G401 (cell line): ENCODE results near the gene NAV2. TPM values are rescaled to one million over a fixed set of nuclear protein-coding genes. Genes with fewer than 3 reads are reported as not detected.
"Not testable (repeated sequence)": the region's sequence is repeated elsewhere in the genome, so short reads cannot be mapped to it uniquely, and the experiment has no call there.

Source experiments
- DNase-seq: peaks from one replicate; pipeline ENCODE4 v3.0.0-alpha.2; 2015; ENCODE audit warnings: low spot score
- in situ Hi-C: cut with HindIII; loops from 2 replicates; pipeline ENCODE4 v1.10.0; 2016; ENCODE audit warnings: low sequenced_read_pairs, mixed read lengths
- total RNA-seq: library from RNA; depleted of rRNA; stranded (reverse); fragments of >200 nt; shearing (Covaris generic); gene quantifications from 2 replicates; pipeline ENCODE4 v1.2.3, GENCODE V29; 2014

The NAV2 gene
- total RNA-seq, 1 experiment from 2014 or later: 4.2 TPM

DNA sequence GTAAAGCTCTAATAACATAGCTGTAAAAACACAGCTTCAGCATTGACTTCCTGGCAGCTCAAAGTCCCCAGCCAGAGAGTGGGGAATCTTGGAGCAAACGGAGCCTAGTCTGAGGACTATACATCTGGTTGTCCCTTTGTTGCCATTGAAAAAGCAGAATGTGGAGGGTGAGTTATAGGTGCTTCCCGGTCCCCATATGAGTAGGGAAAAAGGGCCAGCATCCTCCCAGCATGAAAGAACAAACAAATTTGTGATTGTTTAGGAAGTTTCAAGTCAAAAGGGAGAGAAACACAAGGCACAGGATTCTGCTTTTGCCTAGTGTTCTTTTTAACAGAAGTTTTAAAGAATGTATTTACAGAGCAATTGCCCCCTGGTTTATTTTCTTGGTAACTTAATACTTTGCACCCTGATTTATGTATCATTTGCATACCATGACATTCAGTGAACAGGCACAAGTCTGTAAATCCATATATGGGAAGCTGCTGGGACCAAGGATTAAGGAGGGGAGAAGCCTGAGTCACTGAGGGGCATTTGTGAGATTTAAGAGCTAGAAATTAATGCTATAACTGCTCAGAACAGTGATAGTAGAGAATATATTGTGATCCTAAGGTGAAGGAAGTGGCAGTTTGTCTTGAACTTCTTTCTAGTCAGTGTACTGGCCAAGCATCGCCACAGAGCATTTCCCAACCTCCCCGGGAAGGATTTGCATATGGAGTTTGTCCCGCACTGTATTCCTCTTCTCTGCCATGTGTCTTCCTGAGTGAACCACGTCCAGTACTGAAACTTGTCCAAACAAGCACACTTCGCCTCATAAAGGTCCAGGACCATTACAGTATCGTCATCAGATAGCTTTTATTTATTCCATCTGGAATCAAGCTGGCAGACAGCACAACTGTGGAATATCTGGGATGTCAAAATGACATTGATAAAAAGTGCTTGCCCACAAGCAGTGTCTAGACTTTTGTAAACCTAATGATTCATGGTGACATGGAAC is 344.6 kb downstream of the NAV2 start:
- in situ Hi-C loops: no loop called here
- DNase-seq: no peak

DNA sequence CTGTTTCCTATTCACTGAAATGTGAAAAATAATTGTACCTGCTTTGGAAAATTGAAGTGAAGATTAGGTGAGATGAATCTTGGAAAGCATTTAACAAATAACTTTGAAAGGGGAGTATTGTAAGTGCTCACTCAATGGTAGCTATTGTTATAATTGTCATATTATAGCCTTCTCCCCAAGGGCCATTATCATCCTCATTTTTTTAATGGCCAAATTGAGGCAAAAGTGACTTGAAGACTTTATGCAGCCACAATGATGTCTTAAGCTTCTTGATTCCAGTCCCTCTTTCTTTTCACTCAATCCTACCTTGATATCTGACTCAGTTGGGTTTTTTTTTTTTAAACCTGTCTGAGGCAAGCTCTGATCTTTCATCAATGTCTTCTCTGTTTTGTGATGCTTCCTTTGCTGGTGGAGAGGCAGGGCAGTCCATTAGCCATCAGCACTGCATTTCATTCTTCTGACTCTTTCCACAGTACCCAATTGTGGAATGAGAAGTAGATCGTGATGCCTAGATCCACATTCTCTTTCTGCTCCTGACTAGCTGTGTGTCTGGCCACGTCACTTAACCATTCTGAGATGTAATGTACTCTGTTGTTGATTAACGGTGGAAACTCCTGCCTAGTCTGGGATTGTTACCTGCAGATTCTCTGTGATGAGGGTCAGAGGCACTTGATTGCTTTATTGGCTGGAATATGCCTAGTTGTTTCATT is 346.3 kb downstream of the NAV2 start:
- no peak for DNase-seq
- in situ Hi-C loops: no loop called here

DNA sequence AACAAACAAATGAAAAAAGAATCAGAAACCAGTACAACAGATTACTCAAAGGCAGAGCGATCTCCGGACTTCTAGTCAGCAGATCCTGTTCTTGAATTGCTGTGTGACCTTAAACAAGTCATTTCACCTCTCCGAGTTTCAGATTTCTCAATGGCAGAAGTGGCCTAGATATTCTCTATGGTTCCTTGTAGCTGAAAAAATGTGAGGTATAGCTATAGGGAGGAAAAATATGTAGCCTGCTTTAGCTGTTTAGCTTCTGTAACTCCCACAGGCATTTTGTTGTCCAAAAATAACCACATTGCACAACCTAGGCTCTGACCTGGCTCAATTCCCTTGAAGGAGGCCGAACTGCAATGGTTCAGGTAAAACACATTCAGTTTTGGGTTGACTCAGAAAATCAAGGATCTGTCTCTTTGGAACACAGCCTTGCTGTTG is 347.0 kb downstream of the NAV2 start:
- no peak for DNase-seq
- in situ Hi-C loops: no loop called here

DNA sequence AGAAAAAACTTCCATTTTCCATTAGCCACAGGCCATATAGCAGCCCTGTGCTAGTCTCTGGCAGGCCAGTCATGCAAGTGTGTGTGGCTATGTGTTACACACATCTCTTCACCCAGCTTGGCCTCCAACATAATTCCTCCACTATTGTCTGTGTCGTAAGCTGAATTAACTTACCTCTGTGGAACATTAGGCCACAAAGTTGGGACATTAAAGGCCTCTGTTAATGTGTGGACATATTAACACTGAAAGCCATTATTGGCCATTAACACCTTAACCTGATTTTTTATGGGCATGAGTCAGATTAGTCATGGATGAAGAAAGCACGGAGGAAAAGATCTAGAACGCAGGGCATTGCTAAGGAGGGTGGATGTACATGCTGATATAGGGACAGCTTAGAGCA is 347.5 kb downstream of the NAV2 start:
- in situ Hi-C loops: no loop called here
- DNase-seq: no peak

DNA sequence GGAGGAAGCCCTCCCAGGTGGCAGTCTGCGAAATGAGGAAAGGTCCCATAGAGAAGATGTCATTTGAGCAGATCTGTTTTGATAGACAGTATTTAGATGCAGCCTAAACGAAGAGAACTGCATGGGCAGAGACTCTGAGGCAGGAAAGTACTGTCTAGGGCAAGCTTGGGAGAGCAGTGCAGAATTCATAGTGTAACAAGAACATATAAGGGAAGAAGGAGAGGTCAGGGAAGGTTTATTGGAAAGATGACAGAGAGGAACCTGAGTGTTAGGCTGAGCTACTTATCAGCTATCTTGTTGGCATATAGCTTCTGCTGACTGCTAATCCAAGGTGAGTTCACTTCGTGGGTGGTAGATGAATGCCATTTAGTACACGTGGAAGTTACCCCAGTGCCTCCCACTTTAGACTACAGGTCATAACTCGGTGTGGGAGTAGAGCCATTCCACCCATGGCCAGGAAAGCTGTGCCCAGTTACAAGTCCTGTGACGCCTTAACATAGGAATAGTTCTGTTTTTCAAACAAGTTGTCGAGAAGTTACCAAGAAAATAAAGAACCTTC is 348.1 kb downstream of the NAV2 start:
- in situ Hi-C loops: no loop called here
- no peak for DNase-seq

DNA sequence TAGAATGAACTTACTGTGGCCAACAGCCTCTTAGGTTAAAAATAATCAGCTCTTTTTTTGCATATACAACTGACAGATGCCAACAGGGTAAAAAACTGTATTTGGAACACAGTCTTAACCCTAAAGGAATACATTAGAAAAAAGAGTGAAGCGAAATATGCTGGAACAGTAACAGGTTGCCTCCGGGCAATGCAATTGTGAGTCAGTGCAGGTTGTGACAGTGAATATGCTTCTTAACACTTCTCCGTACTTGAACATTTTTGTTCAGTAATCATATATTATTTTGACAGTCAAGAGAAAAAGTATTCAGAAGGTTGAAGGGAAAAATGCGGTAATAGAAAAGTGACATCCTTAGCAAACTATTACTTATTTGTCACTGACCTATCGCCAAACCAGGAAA is 349.1 kb downstream of the NAV2 start:
- in situ Hi-C loops: no loop called here
- no peak for DNase-seq

DNA sequence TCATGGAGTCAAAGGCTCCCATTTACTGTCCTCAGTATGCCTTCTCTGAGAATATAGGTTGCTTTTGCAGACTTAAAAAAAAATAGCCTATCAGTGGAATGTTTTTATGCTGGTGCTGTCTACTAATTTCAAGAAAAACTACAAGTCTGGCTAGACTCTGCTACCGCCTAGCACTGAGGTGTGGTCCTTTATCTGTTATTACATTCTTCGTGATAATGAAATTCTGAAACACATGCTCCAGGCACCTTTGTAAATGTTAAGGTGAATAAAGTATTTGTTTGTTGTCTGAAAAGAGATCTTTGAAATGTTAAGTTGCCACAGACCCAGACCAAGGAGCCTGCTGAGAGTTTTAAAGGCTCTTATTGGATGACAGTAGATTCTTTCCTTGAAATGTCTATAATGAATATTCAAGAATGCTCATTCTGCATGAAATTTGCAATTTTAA is 352.3 kb downstream of the NAV2 start:
- in situ Hi-C loops: no loop called here
- DNase-seq: no peak

DNA sequence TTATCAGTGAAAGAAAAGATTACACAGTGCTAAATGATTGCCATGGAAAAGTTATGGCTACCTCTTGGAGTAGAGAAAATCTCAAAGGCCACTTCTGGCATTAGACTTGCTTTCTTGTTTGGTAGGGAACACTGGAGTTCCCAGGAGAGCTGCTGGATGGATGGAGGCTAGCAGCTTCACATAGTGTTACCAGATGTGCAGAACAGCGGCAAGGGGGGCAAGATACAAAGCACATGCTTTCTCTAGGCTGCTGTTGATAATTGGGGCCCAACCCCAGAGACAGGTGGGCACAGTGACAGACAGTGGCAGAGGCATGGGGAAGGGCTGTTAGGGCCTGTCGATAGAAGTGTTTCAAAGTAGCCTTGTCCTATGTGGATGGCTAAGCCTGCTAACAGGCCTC is 352.8 kb downstream of the NAV2 start:
- DNase-seq: no peak
- in situ Hi-C loops: no loop called here

DNA sequence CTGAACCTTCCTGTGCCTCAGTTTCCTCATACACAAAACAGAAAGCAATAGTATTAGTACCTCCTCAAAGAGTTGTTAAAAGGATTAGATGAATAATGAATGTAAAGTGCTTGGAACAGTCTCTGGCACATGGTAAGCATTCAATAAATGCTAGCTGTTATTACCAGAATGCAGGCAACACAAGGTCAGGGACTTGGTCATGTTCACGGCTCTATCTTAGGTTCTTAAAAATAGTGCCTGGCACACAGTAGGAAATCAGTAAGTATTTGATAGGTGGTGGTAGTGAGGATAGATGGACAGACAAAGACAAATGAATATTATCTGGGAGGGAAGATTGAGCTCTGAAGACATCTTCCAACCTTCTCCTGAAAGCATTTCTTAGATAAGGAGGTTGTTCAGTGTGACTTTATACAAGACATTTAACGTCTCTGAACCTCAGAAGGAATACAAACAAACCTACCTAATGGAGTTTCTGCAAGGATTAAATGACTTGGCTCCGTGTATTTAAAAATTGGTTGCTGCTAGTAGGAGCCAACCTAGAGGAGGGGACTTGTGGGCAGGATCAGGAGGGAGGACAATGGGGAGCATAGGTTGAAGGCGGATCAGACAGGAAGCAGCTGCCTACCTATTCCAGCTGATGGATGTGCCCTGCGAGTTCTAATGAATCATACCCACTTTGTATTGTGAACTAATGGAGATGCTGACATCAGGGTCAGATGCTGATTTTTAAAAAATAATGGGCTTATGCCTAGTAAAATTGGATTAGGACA is 353.6 kb downstream of the NAV2 start:
- in situ Hi-C loops: no loop called here
- no peak for DNase-seq

DNA sequence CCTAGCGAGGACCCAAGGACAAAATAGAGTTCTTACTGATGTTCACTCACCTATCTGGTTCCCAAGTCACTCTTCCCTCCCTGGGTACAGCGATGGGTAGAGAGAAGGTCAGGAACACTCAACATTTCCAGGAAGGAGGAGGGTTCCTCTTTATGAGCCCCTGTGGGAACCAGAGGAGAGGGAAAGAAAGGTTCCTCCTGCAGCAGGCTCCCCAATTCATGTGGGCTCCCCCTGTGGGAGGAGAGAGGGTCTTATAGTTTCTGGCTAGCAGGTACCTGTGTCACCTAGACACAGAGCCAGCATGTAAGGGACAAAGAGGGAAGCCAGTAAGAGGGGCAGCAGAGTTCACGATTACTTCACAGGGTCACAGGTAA is 354.1 kb downstream of the NAV2 start:
- no peak for DNase-seq
- in situ Hi-C loops: no loop called here

DNA sequence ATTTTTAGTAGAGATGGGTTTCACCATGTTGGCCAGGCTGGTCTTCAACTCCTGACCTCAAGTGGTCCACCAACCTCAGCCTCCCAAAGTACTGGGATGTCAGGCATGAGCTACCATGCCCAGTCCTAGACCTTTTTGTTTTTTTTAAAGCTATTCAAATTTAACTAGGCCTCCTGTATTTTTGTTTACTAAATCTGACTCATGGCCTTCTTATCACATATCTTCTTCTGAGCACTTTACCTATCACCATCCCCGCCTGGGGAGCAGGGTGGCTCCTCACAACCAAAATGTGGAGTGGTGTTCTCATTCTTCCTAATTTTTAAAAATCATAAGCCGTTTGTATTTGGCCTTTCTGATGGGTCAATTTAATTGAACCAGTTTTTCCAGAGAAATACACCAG is 355.0 kb downstream of the NAV2 start:
- in situ Hi-C loops: no loop called here
- DNase-seq: no peak

DNA sequence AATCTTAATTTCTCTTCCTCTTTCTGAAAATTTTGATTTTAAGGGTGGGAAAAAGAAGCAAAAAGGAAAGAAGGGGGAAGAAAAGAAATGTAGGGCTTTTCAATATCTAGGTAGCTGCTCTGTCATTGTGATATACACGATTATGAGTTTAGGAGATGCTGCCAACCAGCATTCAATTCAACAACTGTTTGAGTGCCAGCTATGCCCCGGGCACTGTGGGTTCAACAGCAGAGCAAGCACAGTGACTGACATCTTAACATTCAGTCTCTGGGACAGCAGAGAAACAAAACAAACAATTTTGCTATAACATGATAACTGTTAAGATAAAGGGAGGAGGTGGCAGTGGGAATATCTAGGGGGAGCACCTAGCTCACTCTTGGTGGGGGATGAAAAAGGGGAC is 356.1 kb downstream of the NAV2 start:
- no peak for DNase-seq
- in situ Hi-C loops: no loop called here

DNA sequence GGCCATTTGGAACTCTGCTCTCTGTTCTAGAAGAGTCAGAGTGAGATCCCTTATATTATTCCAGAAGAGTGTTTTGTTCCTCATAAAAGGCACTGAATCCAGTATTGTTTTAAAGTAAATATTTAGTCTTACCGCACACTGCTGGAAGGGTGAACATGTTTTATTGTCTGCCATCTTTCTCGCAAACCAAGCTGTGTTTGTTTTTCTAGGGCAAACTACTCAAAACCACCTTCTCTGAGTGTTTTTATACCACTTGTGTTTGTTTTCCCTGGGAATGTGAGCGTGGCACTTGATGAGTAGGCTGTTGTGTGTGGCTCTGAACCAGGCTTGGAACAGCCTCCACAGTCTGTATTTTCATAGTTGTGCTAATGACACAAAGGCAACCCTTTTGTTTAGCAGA is 357.8 kb downstream of the NAV2 start:
- in situ Hi-C loops: no loop called here
- DNase-seq: no peak

DNA sequence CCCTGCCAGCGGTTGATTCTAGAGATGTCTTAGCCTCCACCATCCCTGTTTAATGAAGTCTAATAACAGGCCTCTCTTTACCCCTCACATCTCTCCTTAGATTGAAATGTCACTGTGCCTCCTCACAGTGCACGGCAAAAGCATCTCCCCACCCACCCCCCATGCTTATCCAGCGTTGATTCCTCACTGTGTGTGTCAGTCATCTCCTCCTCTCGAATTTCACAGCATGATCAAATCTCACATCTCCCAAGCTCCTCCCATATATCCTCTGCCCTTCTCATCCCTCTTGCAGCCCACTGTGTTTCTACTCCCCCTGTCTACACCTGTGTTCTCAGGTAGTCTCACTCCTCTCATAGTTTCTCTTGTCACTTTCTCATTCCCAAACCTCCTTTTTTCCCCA is 363.0 kb downstream of the NAV2 start:
- no peak for DNase-seq
- in situ Hi-C loops: no loop called here

DNA sequence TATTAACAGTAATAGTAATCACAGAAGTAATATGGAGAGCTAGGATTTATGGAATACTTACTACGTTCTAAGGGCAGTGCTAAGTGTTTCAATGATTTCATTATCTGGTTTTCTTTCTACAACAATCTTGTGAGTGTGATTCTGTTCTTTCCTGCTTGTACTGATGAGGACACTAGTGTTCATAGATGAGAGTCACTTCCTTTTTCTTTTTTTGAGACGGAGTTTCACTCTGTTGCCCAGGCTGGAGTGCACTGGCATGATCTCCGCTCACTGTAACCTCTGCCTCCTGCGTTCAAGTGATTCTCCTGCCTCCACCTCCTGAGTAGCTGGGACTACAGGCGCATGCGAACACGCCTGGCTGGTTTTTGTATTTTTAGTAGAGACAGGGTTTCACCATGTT is 366.2 kb downstream of the NAV2 start:
- in situ Hi-C loops: no loop called here
- DNase-seq: no peak

DNA sequence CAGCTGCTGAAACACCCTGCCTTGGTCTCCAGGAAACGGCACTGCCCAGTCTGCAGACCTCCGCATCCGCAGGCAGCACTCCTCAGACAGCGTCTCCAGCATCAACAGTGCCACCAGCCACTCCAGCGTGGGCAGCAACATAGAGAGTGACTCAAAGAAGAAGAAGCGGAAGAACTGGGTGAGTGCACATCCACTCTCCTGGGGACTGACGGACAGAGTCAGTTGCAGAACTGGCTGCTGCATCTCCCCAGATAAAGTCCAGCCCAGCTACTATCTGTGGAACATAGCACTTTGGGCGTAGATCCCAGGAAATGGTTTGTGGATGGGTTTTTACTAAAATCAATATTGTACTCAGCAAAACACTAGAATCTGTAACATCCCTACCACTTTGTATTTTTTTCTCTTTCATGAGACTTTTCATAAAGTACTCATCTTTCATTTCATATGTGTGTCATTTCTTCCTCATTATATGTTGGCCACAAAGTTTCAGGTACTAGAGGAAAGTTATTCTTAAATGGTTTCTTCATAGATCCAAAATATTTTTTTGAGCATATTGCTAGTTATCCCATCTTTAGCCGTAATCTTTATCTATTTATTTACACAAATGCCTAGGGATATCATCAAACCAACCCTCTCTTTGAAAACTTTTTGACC is 367.5 kb downstream of the NAV2 start:
- no peak for DNase-seq
- in situ Hi-C loops: no loop called here

DNA sequence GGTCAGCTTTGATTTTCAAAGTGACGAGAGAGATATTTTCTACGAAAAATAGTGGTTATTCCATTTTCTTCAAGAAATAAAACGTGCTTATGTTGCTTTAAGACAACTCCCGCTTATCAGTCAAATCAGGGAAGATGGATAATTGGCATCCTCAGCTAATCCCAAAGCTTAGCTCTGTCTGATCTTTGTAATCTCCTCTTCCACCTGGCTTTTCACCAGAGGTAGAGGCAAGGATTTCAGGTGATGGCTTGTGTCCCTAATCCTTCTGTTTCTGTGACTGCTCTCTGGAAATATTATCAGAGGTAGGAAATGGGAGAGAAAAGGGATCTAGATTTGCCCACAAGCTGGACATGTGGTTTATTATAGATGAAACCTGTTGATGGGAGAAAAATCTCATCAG is 368.7 kb downstream of the NAV2 start:
- DNase-seq: no peak
- in situ Hi-C loops: no loop called here

DNA sequence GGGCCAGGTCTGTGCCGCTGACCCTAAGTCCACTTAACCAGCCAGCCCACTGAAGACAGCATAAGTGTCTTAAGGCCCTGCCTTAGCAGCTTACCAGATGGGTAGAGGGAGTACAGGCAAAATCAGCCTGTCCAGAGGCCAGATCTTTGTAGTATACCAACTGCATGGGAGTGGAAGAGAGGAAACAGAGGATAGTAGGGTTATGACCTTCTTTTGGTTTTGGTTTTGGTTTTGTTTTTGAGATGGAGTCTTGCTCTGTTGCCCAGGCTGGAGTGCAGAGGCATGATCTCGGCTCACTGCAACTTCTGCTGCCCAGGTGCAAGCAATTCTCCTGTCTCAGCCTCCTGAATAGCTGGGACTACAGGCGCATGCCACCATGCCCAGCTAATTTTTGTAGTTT is 371.2 kb downstream of the NAV2 start:
- in situ Hi-C loops, DNase-seq: not testable (repeated sequence)
